ENCODE results near the gene CLEC2D.

DNA sequence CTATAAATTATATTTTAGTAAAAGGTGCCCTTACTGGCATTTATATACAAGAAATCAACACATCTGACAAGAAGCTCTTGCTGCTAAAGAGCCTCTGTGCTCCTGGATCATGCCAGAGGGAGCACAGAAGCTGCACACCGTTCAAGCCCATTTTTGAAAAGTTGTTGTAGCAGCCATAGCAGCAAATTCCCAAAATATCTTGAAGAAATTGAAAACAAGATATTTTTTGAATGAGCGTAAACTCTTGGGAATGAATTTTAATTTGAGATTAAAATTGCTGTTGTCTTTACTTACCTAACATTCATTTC lies 540 bp upstream of the CLEC2D start:
- TF ChIP-seq POLR2A (IDR thresholded peaks at IDR 0.05) = no peak
- TF ChIP-seq, protein P1, sequence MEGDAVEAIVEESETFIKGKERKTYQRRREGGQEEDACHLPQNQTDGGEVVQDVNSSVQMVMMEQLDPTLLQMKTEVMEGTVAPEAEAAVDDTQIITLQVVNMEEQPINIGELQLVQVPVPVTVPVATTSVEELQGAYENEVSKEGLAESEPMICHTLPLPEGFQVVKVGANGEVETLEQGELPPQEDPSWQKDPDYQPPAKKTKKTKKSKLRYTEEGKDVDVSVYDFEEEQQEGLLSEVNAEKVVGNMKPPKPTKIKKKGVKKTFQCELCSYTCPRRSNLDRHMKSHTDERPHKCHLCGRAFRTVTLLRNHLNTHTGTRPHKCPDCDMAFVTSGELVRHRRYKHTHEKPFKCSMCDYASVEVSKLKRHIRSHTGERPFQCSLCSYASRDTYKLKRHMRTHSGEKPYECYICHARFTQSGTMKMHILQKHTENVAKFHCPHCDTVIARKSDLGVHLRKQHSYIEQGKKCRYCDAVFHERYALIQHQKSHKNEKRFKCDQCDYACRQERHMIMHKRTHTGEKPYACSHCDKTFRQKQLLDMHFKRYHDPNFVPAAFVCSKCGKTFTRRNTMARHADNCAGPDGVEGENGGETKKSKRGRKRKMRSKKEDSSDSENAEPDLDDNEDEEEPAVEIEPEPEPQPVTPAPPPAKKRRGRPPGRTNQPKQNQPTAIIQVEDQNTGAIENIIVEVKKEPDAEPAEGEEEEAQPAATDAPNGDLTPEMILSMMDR (IDR thresholded peaks at IDR 0.05) = no peak
